Body of pancreas (tissue), 4 donors: ENCODE results near the gene NLGN3. TPM values are rescaled to one million over a fixed set of nuclear protein-coding genes. Genes with fewer than 3 reads are reported as not detected.
A peak's percentile ranks its signal among the peaks of the same experiment; 100 is the strongest.

Experiments used
- ATAC-seq: fragments of 150-250 bp; one replicate; pipeline ENCODE4 v1.9.1; 2016
- DNase-seq, 4 donors: peaks; one replicate each; pipeline ENCODE4 v3.0.0-alpha.2; 2019
- H3K27ac ChIP-seq, 4 donors: fragments of 200-600 bp; sonication (generic); 1 replicate in 3 of 4; 2 replicates in 1 of 4; pipeline versions ENCODE4 v1.5.1 to v1.6.1; 2016 to 2019; ENCODE audit warnings: mild to moderate bottlenecking in 1 of 4, mixed read lengths in 1 of 4, moderate library complexity in 1 of 4
- H3K27me3 ChIP-seq, 2 donors: fragments of 200-600 bp; sonication (generic); one replicate each; pipeline ENCODE4 v1.6.0; 2016; ENCODE audit warnings: mild to moderate bottlenecking in 1 of 2
- H3K36me3 ChIP-seq, 2 donors: fragments of 200-600 bp; sonication (generic); replicated peaks in 1 of 2; 2 replicates each; pipeline ENCODE4 v1.5.1; 2016; ENCODE audit warnings: low read depth in 2 of 2; ENCODE audit not compliant: insufficient read depth in 1 of 2
- H3K4me1 ChIP-seq: fragments of 200-600 bp; sonication (generic); one replicate; pipeline ENCODE4 v1.6.0; 2016
- H3K4me3 ChIP-seq, 2 donors: fragments of 200-600 bp; sonication (generic); 1 replicate in 1 of 2; 2 replicates in 1 of 2; pipeline ENCODE4 v1.5.1; 2016 to 2019
- H3K9me3 ChIP-seq, 3 donors: fragments of 200-600 bp; sonication (generic); 1 replicate in 2 of 3; 2 replicates in 1 of 3; pipeline ENCODE4 v1.5.1; 2016
- POLR2A ChIP-seq, 3 donors: fragments of 450-650 bp; IDR thresholded peaks; one replicate each; pipeline ENCODE4 v1.6.1; 2016; ENCODE audit warnings: antibody characterized with exemption in 3 of 3, mild to moderate bottlenecking in 2 of 3
- WGBS, 2 donors: methylation state at CpG; one replicate each; pipeline ENCODE4 v1.1.5; 2017; 5-methylcytosine and 5-hydroxymethylcytosine counted together
- intact Hi-C: fragments of 100-400 bp; cut with DNase I; formaldehyde crosslinking; loops from one replicate; pipeline ENCODE4 v1.15.1; 2023
- total RNA-seq, 2 donors: library from RNA; depleted of rRNA; stranded (reverse); fragments of >200 nt; gene quantifications; one replicate each; pipeline ENCODE4 v1.1.0, GENCODE V29; 2016
- TF ChIP-seq, protein P1 (sequence below), 7 experiments: fragments of 450-650 bp in 4 of 7; fragments of 200-600 bp in 3 of 7; sonication (generic) in 3 of 7; IDR thresholded peaks; one replicate each; pipeline ENCODE4 v1.5.1; 2016 to 2019; ENCODE audit warnings: antibody characterized with exemption in 7 of 7

NLGN3 gene
- total RNA-seq, 2 donors from 2014 or later, result 1.0 TPM; not detected in 1

DNA sequence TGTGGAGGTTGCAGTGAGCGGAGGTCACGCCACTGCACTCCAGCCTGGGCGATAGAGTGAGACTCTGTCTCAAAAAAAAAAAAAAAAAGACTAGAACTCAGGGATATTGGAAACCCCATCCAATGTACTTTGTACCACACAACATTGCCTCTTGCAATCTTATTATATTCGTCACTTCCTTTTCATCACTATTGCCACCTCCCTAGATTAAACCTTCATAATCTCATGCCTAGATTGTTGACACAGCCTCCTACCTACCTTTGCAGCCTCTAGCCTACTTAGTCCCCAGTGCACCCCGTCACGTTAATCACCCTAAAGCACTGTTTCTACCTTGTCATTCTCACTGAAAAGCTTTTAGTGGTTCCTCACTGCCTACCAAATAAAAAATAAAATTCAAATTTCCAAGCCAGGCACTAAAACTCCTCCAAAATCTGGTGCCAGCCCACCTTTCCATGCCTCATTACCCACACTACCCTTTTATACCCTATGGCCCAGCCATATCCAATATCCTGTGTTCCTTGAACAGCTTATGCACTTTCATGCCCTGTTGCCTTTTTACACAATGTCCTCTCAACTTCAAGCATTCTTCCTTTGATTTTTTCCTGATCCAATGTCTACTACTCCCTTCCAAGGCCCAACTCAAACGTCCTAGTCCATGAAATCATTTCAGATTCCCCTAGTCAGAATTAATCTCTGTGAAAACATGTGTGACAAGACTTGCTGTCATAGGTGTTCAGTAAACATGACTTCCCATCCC lies 54.8 kb downstream of the NLGN3 start:
- Histone ChIP-seq H3K4me3 (no peak overlapping the region), H3K27ac (no peak overlapping the region), H3K9me3 (no peaks in the 10 kb centered on the region), H3K4me1 (no peaks in the 10 kb centered on the region), H3K27me3 (no peaks in the 10 kb centered on the region), H3K36me3 (no peaks in the 10 kb centered on the region)
- 64 to 77% methylated on average over 5 to 6 of the region's 7 CpGs for WGBS, 2 donors
- TF ChIP-seq, protein P1, sequence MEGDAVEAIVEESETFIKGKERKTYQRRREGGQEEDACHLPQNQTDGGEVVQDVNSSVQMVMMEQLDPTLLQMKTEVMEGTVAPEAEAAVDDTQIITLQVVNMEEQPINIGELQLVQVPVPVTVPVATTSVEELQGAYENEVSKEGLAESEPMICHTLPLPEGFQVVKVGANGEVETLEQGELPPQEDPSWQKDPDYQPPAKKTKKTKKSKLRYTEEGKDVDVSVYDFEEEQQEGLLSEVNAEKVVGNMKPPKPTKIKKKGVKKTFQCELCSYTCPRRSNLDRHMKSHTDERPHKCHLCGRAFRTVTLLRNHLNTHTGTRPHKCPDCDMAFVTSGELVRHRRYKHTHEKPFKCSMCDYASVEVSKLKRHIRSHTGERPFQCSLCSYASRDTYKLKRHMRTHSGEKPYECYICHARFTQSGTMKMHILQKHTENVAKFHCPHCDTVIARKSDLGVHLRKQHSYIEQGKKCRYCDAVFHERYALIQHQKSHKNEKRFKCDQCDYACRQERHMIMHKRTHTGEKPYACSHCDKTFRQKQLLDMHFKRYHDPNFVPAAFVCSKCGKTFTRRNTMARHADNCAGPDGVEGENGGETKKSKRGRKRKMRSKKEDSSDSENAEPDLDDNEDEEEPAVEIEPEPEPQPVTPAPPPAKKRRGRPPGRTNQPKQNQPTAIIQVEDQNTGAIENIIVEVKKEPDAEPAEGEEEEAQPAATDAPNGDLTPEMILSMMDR (IDR thresholded peaks at IDR 0.05), result no peak
- TF ChIP-seq POLR2A (IDR thresholded peaks at IDR 0.05), result no peak
- no peak for DNase-seq
- ATAC-seq, result no peak
- intact Hi-C loops, result no loop called here

DNA sequence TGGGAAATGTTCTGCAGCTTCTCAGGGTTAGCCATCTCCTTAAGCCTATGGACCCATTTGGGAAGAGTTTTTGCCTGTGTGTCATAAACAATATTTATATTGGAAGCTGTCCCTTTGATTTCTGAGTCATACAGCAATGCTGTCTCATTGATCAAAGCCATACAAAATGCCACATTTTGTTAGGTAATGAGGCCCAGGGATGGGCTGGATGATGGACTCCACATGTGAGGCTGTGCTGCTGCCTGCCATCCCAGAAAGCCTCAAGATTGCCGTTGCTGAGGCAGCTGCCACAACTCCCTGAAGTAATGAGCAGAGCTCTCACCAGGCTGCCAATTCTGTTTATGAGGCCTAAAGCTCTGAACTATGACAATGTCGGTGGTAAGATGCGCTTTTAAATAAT lies 66.2 kb downstream of the NLGN3 start:
- Histone ChIP-seq H3K4me1 (peaks cover 32% of the 10 kb centered on the region), H3K9me3 (no peaks in the 10 kb centered on the region), H3K27me3 (no peaks in the 10 kb centered on the region), H3K4me3 (no peak overlapping the region), H3K36me3 (no peaks in the 10 kb centered on the region), H3K27ac (no peak overlapping the region)
- no peak for TF ChIP-seq POLR2A (IDR thresholded peaks at IDR 0.05)
- TF ChIP-seq, protein P1 (IDR thresholded peaks at IDR 0.05), result no peak
- intact Hi-C loops, result no loop called here
- DNase-seq, result no peak
- 93 to 100% methylated on average over 1 to 2 of the region's 3 CpGs for WGBS, 2 donors
- no peak for ATAC-seq

DNA sequence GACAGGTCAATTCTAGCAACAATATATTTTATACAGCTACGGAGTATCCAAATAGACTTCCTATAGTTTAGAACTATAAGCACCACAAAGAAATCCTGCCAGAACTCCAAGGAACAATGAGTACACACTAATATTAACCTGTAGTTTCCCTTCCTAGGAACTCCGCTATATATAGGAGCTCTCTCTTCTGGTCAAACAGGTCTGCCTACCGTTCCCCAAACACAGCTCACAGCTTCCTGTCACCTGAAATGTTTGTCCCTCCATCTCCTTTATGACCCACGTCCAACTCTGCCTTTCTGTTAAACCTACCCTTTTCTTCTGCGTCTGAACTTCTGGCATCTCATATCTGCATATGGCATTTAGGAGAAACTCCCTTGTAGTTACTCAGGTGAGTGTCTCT lies 67.9 kb downstream of the NLGN3 start:
- Histone ChIP-seq H3K4me3 (no peak overlapping the region), H3K27me3 (no peaks in the 10 kb centered on the region), H3K4me1 (peaks cover 36% of the 10 kb centered on the region), H3K36me3 (no peaks in the 10 kb centered on the region), H3K9me3 (no peaks in the 10 kb centered on the region), H3K27ac (peak overlapping the region in 2 of 4 donors; percentile 89 to 92)
- ATAC-seq, result no peak
- DNase-seq, result no peak
- no peak for TF ChIP-seq POLR2A (IDR thresholded peaks at IDR 0.05)
- TF ChIP-seq, protein P1 (IDR thresholded peaks at IDR 0.05), result no peak
- WGBS, 2 donors, result 18 to 19% methylated on average over 5 of the region's 5 CpGs
- intact Hi-C loops, result no loop called here

DNA sequence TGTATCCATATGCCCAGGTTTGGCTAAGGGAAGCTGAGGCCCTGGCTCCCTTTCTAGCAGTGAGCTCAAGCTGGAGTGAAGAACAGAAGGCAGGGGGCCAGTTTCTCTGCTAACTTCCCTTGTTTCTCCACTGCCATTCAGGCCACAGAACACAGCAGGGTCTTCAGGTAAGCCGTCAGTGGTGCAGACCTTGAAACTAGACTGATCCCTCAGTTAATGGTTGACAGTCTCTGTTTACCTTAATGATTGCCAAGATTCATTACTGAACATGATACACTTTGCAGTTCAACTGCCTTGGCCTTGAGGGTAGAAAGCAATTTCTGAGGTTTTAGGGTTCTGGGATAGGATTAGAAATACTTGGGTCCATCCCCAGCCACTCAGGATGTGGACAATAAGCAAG lies 69.5 kb downstream of the NLGN3 start:
- no peak for ATAC-seq
- no peaks in the 10 kb centered on the region for H3K9me3 ChIP-seq
- H3K4me3 ChIP-seq, result no peak overlapping the region
- intact Hi-C loops, result no loop called here
- H3K27me3 ChIP-seq, result no peaks in the 10 kb centered on the region
- peak in 3 of 4 donors; percentile 13 to 20 (median 20) for DNase-seq
- WGBS, 2 donors, result 0 to 75% methylated on average over 1 of the region's 1 CpG
- H3K27ac ChIP-seq, result peak overlapping the region; percentile 67 to 92 (median 82)
- H3K4me1 ChIP-seq, result peaks cover 45% of the 10 kb centered on the region
- no peak for TF ChIP-seq POLR2A (IDR thresholded peaks at IDR 0.05)
- TF ChIP-seq, protein P1 (IDR thresholded peaks at IDR 0.05), result no peak
- H3K36me3 ChIP-seq, result no peaks in the 10 kb centered on the region
